Liver (tissue), 3 donors: ENCODE measurements around the gene NFATC2.

ENCODE experiments used
- ATF3 ChIP-seq: IDR thresholded peaks from 2 replicates; pipeline ENCODE4 v1.6.1; 2016; ENCODE audit warnings: antibody characterized with exemption
- CTCF ChIP-seq: fragments of 150-350 bp; IDR thresholded peaks from 2 replicates; pipeline ENCODE4 v1.5.1; 2017; ENCODE audit warnings: improper control_type of control experiment, low read depth, low read length; ENCODE audit not compliant: missing input control
- GABPA ChIP-seq, 2 donors: IDR thresholded peaks in 1 of 2; conservative IDR thresholded peaks in 1 of 2; 2 replicates each; pipeline ENCODE4 v1.6.1; 2016; ENCODE audit warnings: antibody characterized with exemption in 2 of 2, mild to moderate bottlenecking in 1 of 2, moderate library complexity in 1 of 2
- MAX ChIP-seq: IDR thresholded peaks from 2 replicates; pipeline ENCODE4 v1.6.1; 2016; ENCODE audit warnings: antibody characterized with exemption
- RAD21 ChIP-seq, 2 donors: IDR thresholded peaks; 2 replicates each; pipeline ENCODE4 v1.6.1; 2016; ENCODE audit warnings: antibody characterized with exemption in 2 of 2, mild to moderate bottlenecking in 2 of 2
- REST ChIP-seq: IDR thresholded peaks from 2 replicates; pipeline ENCODE4 v1.6.1; 2016; ENCODE audit warnings: antibody characterized with exemption, mild to moderate bottlenecking
- RXRA ChIP-seq, 2 donors: IDR thresholded peaks; 2 replicates each; pipeline ENCODE4 v1.6.1; 2017 to 2018; ENCODE audit warnings: antibody characterized with exemption in 2 of 2, mild to moderate bottlenecking in 1 of 2
- SP1 ChIP-seq: IDR thresholded peaks from 2 replicates; pipeline ENCODE4 v1.6.1; 2018; ENCODE audit warnings: antibody characterized with exemption, mild to moderate bottlenecking
- TAF1 ChIP-seq: conservative IDR thresholded peaks from 2 replicates; pipeline ENCODE4 v1.6.1; 2016; ENCODE audit warnings: antibody characterized with exemption, mild to moderate bottlenecking
- YY1 ChIP-seq: IDR thresholded peaks from 2 replicates; pipeline ENCODE4 v1.6.1; 2016; ENCODE audit warnings: antibody characterized with exemption, mild to moderate bottlenecking
- donor health status: healthy.
- donor health status: healthy.

GRCh38 chr20:51346686-51347485, 195.6 kb downstream of the NFATC2 start:
- TF ChIP-seq RAD21 (IDR thresholded peaks at IDR 0.05): no peak
- TF ChIP-seq MAX: no peak
- no peak for TF ChIP-seq GABPA (IDR thresholded peaks at IDR 0.05 in 1 of 2, conservative IDR thresholded peaks at IDR 0.05 in 1 of 2)
- TF ChIP-seq CTCF: no peak
- TF ChIP-seq YY1: no peak
- TF ChIP-seq ATF3: no peak
- no peak for TF ChIP-seq RXRA (IDR thresholded peaks at IDR 0.05)
- TF ChIP-seq SP1: no peak
- no peak for TF ChIP-seq TAF1
- no peak for TF ChIP-seq REST
